CD14-positive monocyte (primary cell): ENCODE results near the gene LANCL1. TPM values are rescaled to one million over a fixed set of nuclear protein-coding genes. Genes with fewer than 3 reads are reported as not detected.

ENCODE experiments used
- DNase-seq, 3 donors: peaks; one replicate each; pipeline ENCODE4 v3.0.0-alpha.2; 2011 to 2022
- H2AFZ ChIP-seq: 2 replicates; pipeline ENCODE4 v1.6.0; 2012; ENCODE audit warnings: mild to moderate bottlenecking, low read depth, low read length, inconsistent platforms; ENCODE audit not compliant: insufficient read depth, poor library complexity, severe bottlenecking
- H3K27ac ChIP-seq, 2 donors: 1 replicate in 1 of 2; 2 replicates in 1 of 2; pipeline ENCODE4 v1.5.1; 2012 to 2013; ENCODE audit warnings: low read length in 2 of 2, control low read depth in 1 of 2, inconsistent platforms in 1 of 2, low read depth in 1 of 2, mild to moderate bottlenecking in 1 of 2
- H3K27me3 ChIP-seq, 2 donors: one replicate each; pipeline versions ENCODE4 v1.6.0 to v1.6.1; 2011 to 2013; ENCODE audit warnings: low read length in 2 of 2; ENCODE audit not compliant: control insufficient read depth in 2 of 2, insufficient read depth in 2 of 2
- H3K36me3 ChIP-seq, 2 donors: replicated peaks in 1 of 2; 1 replicate in 1 of 2; 2 replicates in 1 of 2; pipeline versions ENCODE4 v1.5.1 to v1.6.1; 2012 to 2013; ENCODE audit warnings: low read length in 2 of 2, control low read depth in 1 of 2, inconsistent platforms in 1 of 2, mild to moderate bottlenecking in 1 of 2; ENCODE audit not compliant: insufficient read depth in 2 of 2, control insufficient read depth in 1 of 2
- H3K4me1 ChIP-seq, 2 donors: 1 replicate in 1 of 2; 2 replicates in 1 of 2; pipeline versions ENCODE4 v1.5.1 to v1.6.1; 2012 to 2013; ENCODE audit warnings: low read length in 2 of 2, control low read depth in 1 of 2, inconsistent platforms in 1 of 2, mild to moderate bottlenecking in 1 of 2, moderate library complexity in 1 of 2; ENCODE audit not compliant: insufficient read depth in 2 of 2, control insufficient read depth in 1 of 2
- H3K4me2 ChIP-seq: replicated peaks from 2 replicates; pipeline ENCODE3; 2012; ENCODE audit warnings: low read length, moderate library complexity, mild to moderate bottlenecking; ENCODE audit not compliant: poor library complexity, severe bottlenecking; ENCODE audit errors: extremely low read depth
- H3K4me3 ChIP-seq, 3 experiments: fragments of 200-600 bp in 1 of 3; sonication (generic) in 1 of 3; replicated peaks in 1 of 3; 1 replicate in 2 of 3; 2 replicates in 1 of 3; pipeline ENCODE4 v1.5.1; 2011 to 2013; ENCODE audit warnings: low read length in 3 of 3, mild to moderate bottlenecking in 3 of 3, control low read depth in 2 of 3, low read depth in 2 of 3, inconsistent platforms in 1 of 3, moderate library complexity in 1 of 3
- H3K79me2 ChIP-seq: 2 replicates; pipeline ENCODE4 v1.6.0; 2012; ENCODE audit warnings: mild to moderate bottlenecking, control low read depth, inconsistent platforms, low read length, moderate library complexity; ENCODE audit not compliant: insufficient read depth
- H3K9ac ChIP-seq: 2 replicates; pipeline ENCODE4 v1.6.0; 2017; ENCODE audit warnings: low read length, mild to moderate bottlenecking; ENCODE audit not compliant: insufficient read depth, poor library complexity, severe bottlenecking
- H3K9me3 ChIP-seq, 2 donors: replicated peaks in 1 of 2; 1 replicate in 1 of 2; 2 replicates in 1 of 2; pipeline versions ENCODE4 v1.5.1 to v1.6.1; 2012 to 2013; ENCODE audit warnings: low read length in 2 of 2, control low read depth in 1 of 2; ENCODE audit not compliant: control insufficient read depth in 1 of 2, insufficient read depth in 1 of 2
- H4K20me1 ChIP-seq: 2 replicates; pipeline ENCODE4 v1.6.0; 2012; ENCODE audit warnings: mild to moderate bottlenecking, low read length, control low read depth, moderate library complexity; ENCODE audit not compliant: insufficient read depth
- H3K27ac Mint-ChIP-seq, 7 donors: one replicate each; pipeline ENCODE4 v1.8.0; 2020; ENCODE audit warnings: mild to moderate bottlenecking in 7 of 7, mixed read lengths in 7 of 7, moderate library complexity in 6 of 7, inconsistent platforms in 2 of 7
- H3K27me3 Mint-ChIP-seq, 3 donors: one replicate each; pipeline ENCODE4 v1.8.0; 2021 to 2022; ENCODE audit warnings: low read depth in 3 of 3, mild to moderate bottlenecking in 3 of 3, mixed read lengths in 3 of 3, moderate library complexity in 3 of 3, inconsistent platforms in 1 of 3
- H3K36me3 Mint-ChIP-seq, 2 donors: one replicate each; pipeline ENCODE4 v1.8.0; 2020; ENCODE audit warnings: mixed read lengths in 2 of 2, inconsistent platforms in 1 of 2, mild to moderate bottlenecking in 1 of 2
- H3K4me1 Mint-ChIP-seq: one replicate; pipeline ENCODE4 v1.8.0; 2020; ENCODE audit warnings: mild to moderate bottlenecking, mixed read lengths
- H3K4me3 Mint-ChIP-seq, 2 donors: one replicate each; pipeline ENCODE4 v1.8.0; 2020; ENCODE audit warnings: mild to moderate bottlenecking in 2 of 2, mixed read lengths in 2 of 2, moderate library complexity in 1 of 2
- H3K9me3 Mint-ChIP-seq, 7 donors: one replicate each; pipeline ENCODE4 v1.8.0; 2020 to 2022; ENCODE audit warnings: mixed read lengths in 7 of 7, mild to moderate bottlenecking in 6 of 7, moderate library complexity in 6 of 7, inconsistent platforms in 2 of 7
- WGBS: methylation state at CpG from one replicate; pipeline ENCODE4 v1.1.5; 2013; ENCODE audit warnings: missing lambda C conversion rate; ENCODE audit not compliant: insufficient coverage; 5-methylcytosine and 5-hydroxymethylcytosine counted together
- intact Hi-C, 2 donors: fragments of 100-400 bp; cut with micrococcal nuclease; formaldehyde crosslinking; loops; one replicate each; pipeline versions ENCODE4 v1.15.0 to v1.15.1; 2023
- polyA plus RNA-seq, 3 donors: library from polyadenylated mRNA; depleted of rRNA in 1 of 3; unstranded in 2 of 3; stranded (reverse) in 1 of 3; fragments of 300-500 nt in 2 of 3; fragments of >200 nt in 1 of 3; fragmentation: Illumina TruSeq in 2 of 3; gene quantifications; 1 replicate in 2 of 3; 2 replicates in 1 of 3; pipeline ENCODE4 v1.2.3, GENCODE V29; 2012 to 2021
- TF ChIP-seq, protein P1 (sequence below): fragments of 200-600 bp; IDR thresholded peaks from one replicate; pipeline ENCODE4 v1.8.0; 2022; ENCODE audit warnings: antibody characterized with exemption, mild to moderate bottlenecking

The LANCL1 gene
- polyA plus RNA-seq, 3 donors = 4.8 to 11.1 (median 6.1) TPM

- Histone ChIP-seq H3K9ac (no peak overlapping the region), H3K4me1 (peaks cover 6 to 16% of the 10 kb centered on the region in 2 donors), H3K27me3 (no peaks in the 10 kb centered on the region), H3K9me3 (no peaks in the 10 kb centered on the region), H3K36me3 (no peaks in the 10 kb centered on the region), H3K4me3 (no peak overlapping the region), H2AFZ (peak overlapping the region; percentile 37), H4K20me1 (no peaks in the 10 kb centered on the region), H3K27ac (no peak overlapping the region), H3K4me2 (no peak overlapping the region), H3K79me2 (no peaks in the 10 kb centered on the region)
- peaks cover 0 to 4% (median 0%) of the 10 kb centered on the region in 7 donors for H3K9me3 Mint-ChIP-seq
- no peak overlapping the region for H3K27ac Mint-ChIP-seq
- intact Hi-C loops = no loop called here
- no peak overlapping the region for H3K4me3 Mint-ChIP-seq
- H3K4me1 Mint-ChIP-seq = peaks cover 27% of the 10 kb centered on the region
- TF ChIP-seq, protein P1, sequence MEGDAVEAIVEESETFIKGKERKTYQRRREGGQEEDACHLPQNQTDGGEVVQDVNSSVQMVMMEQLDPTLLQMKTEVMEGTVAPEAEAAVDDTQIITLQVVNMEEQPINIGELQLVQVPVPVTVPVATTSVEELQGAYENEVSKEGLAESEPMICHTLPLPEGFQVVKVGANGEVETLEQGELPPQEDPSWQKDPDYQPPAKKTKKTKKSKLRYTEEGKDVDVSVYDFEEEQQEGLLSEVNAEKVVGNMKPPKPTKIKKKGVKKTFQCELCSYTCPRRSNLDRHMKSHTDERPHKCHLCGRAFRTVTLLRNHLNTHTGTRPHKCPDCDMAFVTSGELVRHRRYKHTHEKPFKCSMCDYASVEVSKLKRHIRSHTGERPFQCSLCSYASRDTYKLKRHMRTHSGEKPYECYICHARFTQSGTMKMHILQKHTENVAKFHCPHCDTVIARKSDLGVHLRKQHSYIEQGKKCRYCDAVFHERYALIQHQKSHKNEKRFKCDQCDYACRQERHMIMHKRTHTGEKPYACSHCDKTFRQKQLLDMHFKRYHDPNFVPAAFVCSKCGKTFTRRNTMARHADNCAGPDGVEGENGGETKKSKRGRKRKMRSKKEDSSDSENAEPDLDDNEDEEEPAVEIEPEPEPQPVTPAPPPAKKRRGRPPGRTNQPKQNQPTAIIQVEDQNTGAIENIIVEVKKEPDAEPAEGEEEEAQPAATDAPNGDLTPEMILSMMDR = no peak
- no peak for DNase-seq
- peaks cover 0 to 2% (median 0%) of the 10 kb centered on the region in 3 donors for H3K27me3 Mint-ChIP-seq
- WGBS = no CpG with 5 or more reads among the region's 2 CpGs
- no peaks in the 10 kb centered on the region for H3K36me3 Mint-ChIP-seq
Observed at GRCh38 chr2:210478661-210479060, 2.1 kb upstream of the LANCL1 start.

- peaks cover 2 to 4% of the 10 kb centered on the region in 2 donors for H3K36me3 Mint-ChIP-seq
- peaks cover 0 to 2% (median 0%) of the 10 kb centered on the region in 3 donors for H3K27me3 Mint-ChIP-seq
- H3K4me1 ChIP-seq = peaks cover 6 to 16% of the 10 kb centered on the region in 2 donors
- 60% methylated on average over 1 of the region's 3 CpGs for WGBS
- H3K9ac ChIP-seq = no peak overlapping the region
- no peaks in the 10 kb centered on the region for H3K36me3 ChIP-seq
- H3K4me3 Mint-ChIP-seq = no peak overlapping the region
- no peaks in the 10 kb centered on the region for H3K79me2 ChIP-seq
- H3K4me2 ChIP-seq = no peak overlapping the region
- TF ChIP-seq, protein P1 = no peak
- H3K4me3 ChIP-seq = no peak overlapping the region
- peak overlapping the region; percentile 58 for H2AFZ ChIP-seq
- H3K9me3 ChIP-seq = no peaks in the 10 kb centered on the region
- intact Hi-C loops = no loop called here
- H3K27ac Mint-ChIP-seq = no peak overlapping the region
- no peaks in the 10 kb centered on the region for H3K27me3 ChIP-seq
- peaks cover 27% of the 10 kb centered on the region for H3K4me1 Mint-ChIP-seq
- DNase-seq = no peak
- H3K9me3 Mint-ChIP-seq = no peaks in the 10 kb centered on the region
- H4K20me1 ChIP-seq = no peaks in the 10 kb centered on the region
- no peak overlapping the region for H3K27ac ChIP-seq
Observed at GRCh38 chr2:210477496-210477895, 937 bp upstream of the LANCL1 start.
